Type B pancreatic cell (in vitro differentiated cells): ENCODE measurements around the gene KCNT1. TPM values are rescaled to one million over a fixed set of nuclear protein-coding genes. Genes with fewer than 3 reads are reported as not detected.

ENCODE experiments used
- DNase-seq: peaks from one replicate; pipeline ENCODE4 v3.0.0; 2021; ENCODE audit warnings: mixed read lengths; ENCODE audit not compliant: unreplicated experiment; ENCODE audit errors: extremely low spot score
- H3K27ac Mint-ChIP-seq: 2 replicates; pipeline ENCODE4 v1.8.0; 2021; ENCODE audit warnings: mild to moderate bottlenecking, mixed read lengths
- H3K27me3 Mint-ChIP-seq: 2 replicates; pipeline ENCODE4 v1.8.0; 2021; ENCODE audit warnings: mixed read lengths
- H3K36me3 Mint-ChIP-seq: 2 replicates; pipeline ENCODE4 v1.8.0; 2021; ENCODE audit warnings: mixed read lengths
- H3K4me1 Mint-ChIP-seq: one replicate; pipeline ENCODE4 v1.8.0; 2021; ENCODE audit warnings: mixed read lengths; ENCODE audit not compliant: unreplicated experiment
- H3K4me3 Mint-ChIP-seq: 2 replicates; pipeline ENCODE4 v1.8.0; 2021; ENCODE audit warnings: mild to moderate bottlenecking, mixed read lengths
- H3K9me3 Mint-ChIP-seq: 2 replicates; pipeline ENCODE4 v1.8.0; 2021; ENCODE audit warnings: mixed read lengths
- total RNA-seq: library from RNA; stranded (reverse); gene quantifications from 2 replicates; pipeline ENCODE4 v1.2.1, GENCODE V29; 2021; ENCODE audit warnings: low replicate concordance
- TF ChIP-seq, protein P1 (sequence below): fragments of 200-600 bp; sonication (generic); conservative IDR thresholded peaks from 2 replicates; pipeline ENCODE4 v1.5.0; 2021; ENCODE audit warnings: antibody characterized with exemption, mild to moderate bottlenecking

The KCNT1 gene
- total RNA-seq, 1 donor from 2014 or later = not detected

DNA sequence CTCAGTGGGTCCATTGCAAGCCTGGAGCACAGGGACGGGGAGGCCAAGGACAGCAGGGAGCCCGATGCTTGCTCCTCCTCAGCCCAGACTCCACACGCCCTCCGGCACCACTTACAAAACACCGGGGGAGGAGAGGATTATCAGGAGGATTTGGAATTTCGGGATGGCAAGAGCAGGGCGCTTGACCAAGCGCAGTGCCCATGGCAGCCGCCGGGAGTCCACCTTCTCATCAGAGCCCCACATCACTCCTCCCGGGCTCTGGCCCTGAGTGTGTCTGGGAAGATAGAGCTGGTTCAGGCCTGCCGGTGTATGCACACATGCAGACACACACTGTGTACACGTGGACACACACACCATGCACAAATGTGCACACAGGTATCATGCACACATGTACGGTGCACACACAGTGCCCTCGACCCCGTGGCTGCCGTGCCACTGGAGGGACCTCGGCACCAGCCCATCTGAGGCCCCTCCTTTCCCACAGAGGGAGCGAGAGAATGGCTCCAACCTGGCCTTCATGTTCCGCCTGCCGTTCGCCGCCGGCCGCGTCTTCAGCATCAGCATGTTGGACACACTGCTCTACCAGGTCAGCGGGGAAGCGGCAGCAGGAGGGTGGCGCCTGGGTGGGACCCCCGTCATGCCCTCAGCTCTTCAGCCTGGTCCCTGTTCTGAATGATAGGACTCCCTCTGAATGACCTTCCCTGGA, 81.7 kb downstream of the KCNT1 start:
- no peak for DNase-seq
- no peak overlapping the region for H3K27ac Mint-ChIP-seq
- H3K36me3 Mint-ChIP-seq = no peaks in the 10 kb centered on the region
- H3K27me3 Mint-ChIP-seq = peaks cover 8% of the 10 kb centered on the region
- H3K4me3 Mint-ChIP-seq = no peak overlapping the region
- H3K9me3 Mint-ChIP-seq = no peaks in the 10 kb centered on the region
- H3K4me1 Mint-ChIP-seq = no peaks in the 10 kb centered on the region
- TF ChIP-seq, protein P1, sequence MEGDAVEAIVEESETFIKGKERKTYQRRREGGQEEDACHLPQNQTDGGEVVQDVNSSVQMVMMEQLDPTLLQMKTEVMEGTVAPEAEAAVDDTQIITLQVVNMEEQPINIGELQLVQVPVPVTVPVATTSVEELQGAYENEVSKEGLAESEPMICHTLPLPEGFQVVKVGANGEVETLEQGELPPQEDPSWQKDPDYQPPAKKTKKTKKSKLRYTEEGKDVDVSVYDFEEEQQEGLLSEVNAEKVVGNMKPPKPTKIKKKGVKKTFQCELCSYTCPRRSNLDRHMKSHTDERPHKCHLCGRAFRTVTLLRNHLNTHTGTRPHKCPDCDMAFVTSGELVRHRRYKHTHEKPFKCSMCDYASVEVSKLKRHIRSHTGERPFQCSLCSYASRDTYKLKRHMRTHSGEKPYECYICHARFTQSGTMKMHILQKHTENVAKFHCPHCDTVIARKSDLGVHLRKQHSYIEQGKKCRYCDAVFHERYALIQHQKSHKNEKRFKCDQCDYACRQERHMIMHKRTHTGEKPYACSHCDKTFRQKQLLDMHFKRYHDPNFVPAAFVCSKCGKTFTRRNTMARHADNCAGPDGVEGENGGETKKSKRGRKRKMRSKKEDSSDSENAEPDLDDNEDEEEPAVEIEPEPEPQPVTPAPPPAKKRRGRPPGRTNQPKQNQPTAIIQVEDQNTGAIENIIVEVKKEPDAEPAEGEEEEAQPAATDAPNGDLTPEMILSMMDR = peak; percentile 25

DNA sequence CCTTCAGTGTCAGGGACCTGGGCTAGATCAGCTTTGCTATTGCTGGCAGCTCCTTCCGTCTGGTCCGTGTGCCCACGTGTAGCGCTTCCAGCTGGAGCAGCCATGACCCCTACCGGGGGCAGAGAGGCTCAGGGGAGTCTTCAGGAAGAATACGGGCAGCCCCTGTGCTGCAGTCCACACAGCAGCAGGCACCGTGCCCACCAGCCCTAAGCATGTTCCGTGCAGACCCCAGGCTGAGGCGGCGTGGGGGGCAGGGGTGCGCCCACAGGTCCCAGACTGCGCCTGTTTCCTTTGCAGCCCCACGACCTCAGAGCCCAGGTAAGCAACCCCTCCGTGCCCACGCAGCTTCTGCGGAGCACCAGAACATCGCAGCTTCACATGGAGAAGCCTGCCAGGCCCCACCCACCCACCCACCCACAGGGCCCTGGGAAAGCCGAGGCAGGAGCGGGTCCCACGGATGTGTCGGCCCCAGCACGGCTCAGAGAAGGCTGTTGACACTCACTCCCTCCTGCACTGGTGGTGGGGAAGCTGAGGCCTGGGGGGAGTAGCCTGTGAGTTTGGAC, 83.1 kb downstream of the KCNT1 start:
- no peak overlapping the region for H3K27ac Mint-ChIP-seq
- H3K9me3 Mint-ChIP-seq = no peaks in the 10 kb centered on the region
- DNase-seq = no peak
- no peaks in the 10 kb centered on the region for H3K36me3 Mint-ChIP-seq
- TF ChIP-seq, protein P1 = no peak
- H3K4me1 Mint-ChIP-seq = no peaks in the 10 kb centered on the region
- H3K4me3 Mint-ChIP-seq = no peak overlapping the region
- peaks cover 8% of the 10 kb centered on the region for H3K27me3 Mint-ChIP-seq

DNA sequence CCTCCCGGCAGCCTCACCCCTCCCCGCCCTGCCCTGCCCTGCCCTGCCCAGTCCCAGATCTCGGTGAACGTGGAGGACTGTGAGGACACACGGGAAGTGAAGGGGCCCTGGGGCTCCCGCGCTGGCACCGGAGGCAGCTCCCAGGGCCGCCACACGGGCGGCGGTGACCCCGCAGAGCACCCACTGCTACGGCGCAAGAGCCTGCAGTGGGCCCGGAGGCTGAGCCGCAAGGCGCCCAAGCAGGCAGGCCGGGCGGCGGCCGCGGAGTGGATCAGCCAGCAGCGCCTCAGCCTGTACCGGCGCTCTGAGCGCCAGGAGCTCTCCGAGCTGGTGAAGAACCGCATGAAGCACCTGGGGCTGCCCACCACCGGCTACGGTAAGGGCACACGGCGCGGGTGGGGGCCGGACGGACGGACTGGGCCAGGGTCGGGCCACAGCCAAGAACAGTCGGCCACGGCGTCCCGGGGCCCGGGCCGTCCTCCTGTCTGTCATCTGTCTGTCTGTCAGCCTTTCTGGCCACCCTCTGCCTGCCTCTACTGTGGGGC, 84.2 kb downstream of the KCNT1 start:
- Mint-ChIP-seq H3K4me3 (no peak overlapping the region), H3K9me3 (no peaks in the 10 kb centered on the region), H3K27ac (no peak overlapping the region), H3K27me3 (peaks cover 8% of the 10 kb centered on the region), H3K4me1 (no peaks in the 10 kb centered on the region), H3K36me3 (no peaks in the 10 kb centered on the region)
- no peak for DNase-seq
- TF ChIP-seq, protein P1 = no peak

DNA sequence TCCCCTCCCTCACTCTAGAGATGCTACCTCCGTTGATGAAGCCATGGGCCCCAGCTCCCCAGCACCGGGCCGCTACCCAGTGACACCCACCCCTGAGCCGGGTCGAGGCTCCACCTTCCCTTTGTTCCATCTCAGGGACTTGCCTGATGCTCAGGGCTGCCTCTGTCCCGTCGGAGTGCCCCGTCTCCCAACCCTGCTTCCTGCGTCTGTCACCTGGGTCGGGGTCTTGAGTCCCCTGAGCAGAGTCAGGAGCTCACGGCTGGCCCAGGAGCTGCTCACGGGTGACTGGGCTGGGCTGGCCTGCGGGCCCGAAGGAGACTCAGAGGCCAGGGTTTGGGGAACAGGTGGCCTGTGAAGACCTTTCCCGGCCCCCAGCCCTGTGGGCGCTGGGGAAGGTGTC, 85.3 kb downstream of the KCNT1 start:
- no peak overlapping the region for H3K27ac Mint-ChIP-seq
- no peaks in the 10 kb centered on the region for H3K36me3 Mint-ChIP-seq
- H3K4me3 Mint-ChIP-seq = no peak overlapping the region
- no peaks in the 10 kb centered on the region for H3K4me1 Mint-ChIP-seq
- no peaks in the 10 kb centered on the region for H3K9me3 Mint-ChIP-seq
- TF ChIP-seq, protein P1 = no peak
- H3K27me3 Mint-ChIP-seq = peaks cover 4% of the 10 kb centered on the region
- DNase-seq = no peak

DNA sequence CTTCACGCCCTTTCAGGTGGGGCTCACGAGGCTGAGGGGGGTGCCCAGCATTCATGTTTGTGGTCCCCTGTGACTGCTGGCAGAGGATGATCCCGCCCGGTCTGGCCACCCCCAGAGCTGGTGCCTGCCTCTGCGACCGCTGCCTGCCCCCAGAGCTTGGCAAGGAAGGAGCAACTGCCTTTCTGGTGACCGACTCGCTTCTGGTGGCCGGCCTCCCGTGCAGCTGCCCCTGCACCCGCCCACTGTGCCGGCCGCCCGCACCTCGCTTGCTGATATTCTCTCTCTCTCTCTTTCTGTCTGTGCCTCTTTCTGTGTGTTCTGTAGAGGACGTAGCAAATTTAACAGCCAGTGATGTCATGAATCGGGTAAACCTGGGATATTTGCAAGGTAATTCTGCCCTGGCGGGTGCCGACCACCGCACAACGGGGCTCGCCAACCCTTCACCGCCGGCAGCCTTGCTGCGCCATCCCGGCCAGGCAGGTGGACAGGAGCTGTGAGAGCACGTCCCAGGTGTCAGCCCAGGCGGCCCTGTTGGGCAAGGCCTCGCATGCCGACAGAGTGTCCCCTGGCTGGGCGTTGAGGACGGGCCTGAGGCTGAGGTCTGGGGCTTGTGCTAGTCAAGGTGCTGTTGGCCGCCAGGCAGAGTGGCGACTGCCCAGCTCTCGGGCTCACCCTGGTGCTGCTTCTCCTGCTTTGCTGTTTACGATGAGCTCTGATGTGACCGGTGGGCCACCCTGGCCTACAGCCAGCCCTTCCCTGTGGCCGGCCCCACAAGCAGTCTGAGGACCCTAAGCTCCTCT, 86.0 kb downstream of the KCNT1 start:
- no peaks in the 10 kb centered on the region for H3K9me3 Mint-ChIP-seq
- H3K4me3 Mint-ChIP-seq = no peak overlapping the region
- no peak for DNase-seq
- no peaks in the 10 kb centered on the region for H3K36me3 Mint-ChIP-seq
- TF ChIP-seq, protein P1 = no peak
- no peaks in the 10 kb centered on the region for H3K4me1 Mint-ChIP-seq
- H3K27ac Mint-ChIP-seq = no peak overlapping the region
- no peaks in the 10 kb centered on the region for H3K27me3 Mint-ChIP-seq
